Muscle of leg (tissue), 11 donors: ENCODE data around the gene MVD. TPM values are rescaled to one million over a fixed set of nuclear protein-coding genes. Genes with fewer than 3 reads are reported as not detected.
A peak's percentile ranks its signal among the peaks of the same experiment; 100 is the strongest.

Experiments used
- DNase-seq: peaks from one replicate; pipeline ENCODE4 v3.0.0; 2013
- H3K27ac ChIP-seq: one replicate; pipeline ENCODE4 v1.5.1; 2013; ENCODE audit warnings: mild to moderate bottlenecking, low read length, control low read depth
- H3K27me3 ChIP-seq: one replicate; pipeline ENCODE4 v1.6.1; 2013; ENCODE audit warnings: low read length; ENCODE audit not compliant: control insufficient read depth, insufficient read depth
- H3K36me3 ChIP-seq: one replicate; pipeline ENCODE4 v1.6.1; 2013; ENCODE audit warnings: low read length; ENCODE audit not compliant: control insufficient read depth, insufficient read depth
- H3K4me1 ChIP-seq: one replicate; pipeline ENCODE4 v1.6.1; 2013; ENCODE audit warnings: low read length; ENCODE audit not compliant: control insufficient read depth, insufficient read depth
- H3K4me3 ChIP-seq: one replicate; pipeline ENCODE4 v1.5.1; 2013; ENCODE audit warnings: low read length, control low read depth
- H3K9me3 ChIP-seq: replicated peaks from 2 replicates; pipeline ENCODE4 v1.6.1; 2013; ENCODE audit warnings: low read depth, low read length; ENCODE audit not compliant: control insufficient read depth
- WGBS: methylation state at CpG from one replicate; pipeline ENCODE4 v1.1.5; 2013; ENCODE audit warnings: missing lambda C conversion rate; ENCODE audit not compliant: insufficient coverage; 5-methylcytosine and 5-hydroxymethylcytosine counted together
- polyA plus RNA-seq, 8 donors: library from polyadenylated mRNA; unstranded; fragments of 120-200 nt; gene quantifications; one replicate each; pipeline versions ENCODE4 v1.2.1 to v1.2.3, GENCODE V29; 2013; ENCODE audit warnings: inconsistent platforms in 1 of 8, low replicate concordance in 1 of 8; ENCODE audit not compliant: insufficient read length in 8 of 8, insufficient read depth in 1 of 8
- total RNA-seq: library from RNA; stranded (reverse); fragments of 120-200 nt; gene quantifications from one replicate; pipeline ENCODE4 v1.2.4, GENCODE V29; 2013

Gene MVD
- total and polyA plus RNA-seq, 9 donors = 26.9 to 45.2 (median 34.3) TPM

DNA sequence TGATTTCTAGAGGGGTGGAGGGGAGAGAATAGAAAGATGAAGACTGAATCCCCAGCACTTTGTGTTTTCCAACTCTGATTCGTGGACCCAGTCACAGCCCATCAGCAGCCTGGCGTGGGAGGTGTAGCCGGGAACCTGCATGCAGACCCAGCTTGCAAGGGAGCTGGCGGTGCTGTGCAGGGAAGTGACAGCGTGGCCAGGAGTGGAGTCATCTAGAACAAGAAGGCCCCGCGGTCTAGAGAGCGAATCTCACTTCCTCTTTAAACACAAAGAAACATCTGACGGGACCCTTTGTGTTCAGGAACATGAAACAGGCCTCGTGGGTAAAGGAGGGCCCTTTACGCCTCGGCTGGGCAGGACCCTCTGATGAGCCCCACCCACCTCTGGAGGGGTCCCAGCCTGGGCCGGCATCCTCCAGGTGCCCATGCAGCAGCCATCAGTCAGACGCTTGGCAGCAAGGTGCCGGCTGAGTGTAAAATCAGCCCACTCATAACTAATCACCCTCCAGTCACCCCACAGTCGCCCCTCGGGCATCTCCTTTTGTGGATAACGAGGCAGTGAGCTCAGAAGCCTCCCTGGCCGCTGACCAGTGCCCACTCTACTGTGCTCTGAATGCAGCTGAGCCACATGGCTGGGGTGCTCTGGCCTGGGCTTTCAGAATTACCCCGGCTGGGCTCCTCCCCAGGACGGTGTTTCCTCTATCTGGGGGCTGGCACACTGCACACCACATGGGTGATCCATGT, 19.0 kb upstream of the MVD start:
- Histone ChIP-seq H3K36me3 (peaks cover 3% of the 10 kb centered on the region), H3K9me3 (no peaks in the 10 kb centered on the region), H3K4me3 (no peak overlapping the region), H3K4me1 (peaks cover 27% of the 10 kb centered on the region), H3K27ac (peak overlapping the region; percentile 29), H3K27me3 (peaks cover 52% of the 10 kb centered on the region)
- 48% methylated on average over 16 of the region's 21 CpGs for WGBS
- DNase-seq = peak; percentile 73

DNA sequence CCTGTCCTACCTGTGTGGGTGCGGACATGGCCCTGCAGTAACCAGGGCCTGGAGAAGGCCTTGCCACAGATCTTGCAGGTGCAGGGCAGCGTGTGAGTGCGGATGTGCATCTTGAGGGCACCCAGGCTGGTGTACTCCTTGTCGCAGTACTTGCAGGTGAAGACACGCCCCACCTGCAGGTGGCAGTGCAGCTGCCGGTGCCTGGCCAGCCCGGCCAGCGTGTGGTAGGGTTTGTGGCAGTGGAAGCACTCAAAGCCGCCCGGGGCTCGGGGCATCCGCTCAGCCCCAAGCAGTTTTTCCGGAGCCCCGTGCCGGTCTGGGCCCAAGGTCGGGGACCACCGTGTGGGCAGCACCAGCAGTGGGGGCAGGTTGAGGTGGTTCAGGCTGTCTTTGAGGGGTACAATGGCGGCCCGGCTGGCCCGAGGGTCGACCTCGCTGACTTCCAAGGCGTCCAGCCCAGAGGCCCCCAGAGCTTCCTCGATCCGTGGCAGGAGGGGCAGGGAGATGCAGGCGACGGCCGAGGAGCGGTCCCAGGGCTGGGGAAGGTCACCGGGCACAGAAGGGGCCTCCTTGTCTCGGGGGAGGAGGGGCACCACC, 18.3 kb upstream of the MVD start:
- Histone ChIP-seq H3K4me1 (peaks cover 29% of the 10 kb centered on the region), H3K4me3 (no peak overlapping the region), H3K27me3 (peaks cover 48% of the 10 kb centered on the region), H3K9me3 (no peaks in the 10 kb centered on the region), H3K27ac (no peak overlapping the region), H3K36me3 (peaks cover 7% of the 10 kb centered on the region)
- DNase-seq = no peak
- WGBS = 48% methylated on average over 29 of the region's 31 CpGs

DNA sequence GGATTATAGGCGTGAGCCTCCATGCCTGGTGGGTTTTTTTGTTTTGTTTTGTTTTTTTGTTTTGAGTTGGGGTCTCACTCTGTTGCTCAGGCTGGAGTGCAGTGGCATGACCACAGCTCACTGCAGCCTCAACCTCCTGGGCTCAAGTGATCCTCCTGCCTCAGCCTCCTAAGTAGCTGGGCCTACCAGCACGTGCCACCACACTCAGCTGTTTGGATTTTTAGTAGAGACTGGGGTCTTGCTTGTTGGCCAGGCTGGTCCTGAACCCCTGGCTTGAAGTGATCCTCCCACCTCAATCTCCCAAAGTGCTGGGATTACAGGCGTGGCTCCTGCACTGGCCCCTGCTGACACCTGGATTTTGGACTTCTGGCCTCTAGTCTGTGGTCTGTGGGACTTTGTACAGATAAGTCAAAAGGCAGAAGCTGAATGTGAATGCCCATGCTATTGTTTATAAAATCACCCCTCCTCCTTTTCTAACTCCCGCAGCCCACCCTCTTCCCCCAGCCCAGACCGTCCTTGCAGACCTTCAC, 17.7 kb upstream of the MVD start:
- Histone ChIP-seq H3K27ac (no peak overlapping the region), H3K9me3 (no peaks in the 10 kb centered on the region), H3K4me3 (no peak overlapping the region), H3K36me3 (peaks cover 9% of the 10 kb centered on the region), H3K27me3 (peaks cover 42% of the 10 kb centered on the region), H3K4me1 (peaks cover 29% of the 10 kb centered on the region)
- 69% methylated on average over 2 of the region's 5 CpGs for WGBS
- no peak for DNase-seq

DNA sequence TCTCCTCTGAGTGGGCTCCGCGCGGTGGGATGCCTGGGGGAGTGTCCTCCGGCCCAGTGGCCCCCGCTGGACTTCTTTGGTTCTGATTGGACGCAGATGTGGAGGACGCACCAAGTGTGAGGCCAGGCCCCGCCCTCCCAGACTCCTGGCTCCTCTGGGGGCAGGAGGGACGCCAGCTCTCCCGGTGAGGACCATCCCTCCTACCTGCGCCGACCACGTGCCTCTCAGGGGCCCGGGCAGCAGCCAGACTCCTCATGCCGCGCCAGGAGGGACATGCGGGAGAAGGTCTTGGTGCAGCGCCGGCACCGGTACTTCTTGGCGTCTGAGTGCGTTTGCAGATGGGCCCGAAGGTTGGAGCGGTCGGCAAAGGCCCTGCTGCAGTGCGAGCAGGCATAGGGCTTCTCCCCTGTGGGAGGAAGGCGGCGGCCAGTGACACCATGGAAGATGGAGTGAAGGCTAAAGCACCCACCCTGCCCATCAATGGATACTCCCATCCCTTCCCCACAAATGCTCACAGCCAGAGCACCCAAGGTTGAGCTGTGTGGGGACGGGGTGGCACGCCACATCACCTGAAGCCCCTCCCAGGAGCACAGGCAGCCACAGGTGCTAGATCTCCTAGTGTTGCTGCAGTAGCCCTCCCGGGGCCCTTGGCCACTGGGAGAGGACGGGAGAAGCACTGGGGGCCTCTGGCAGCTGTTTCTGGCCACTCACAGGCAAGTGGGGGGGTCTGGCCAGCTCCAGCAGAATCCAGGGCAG, 15.5 kb upstream of the MVD start:
- DNase-seq = no peak
- Histone ChIP-seq H3K27ac (no peak overlapping the region), H3K4me3 (no peak overlapping the region), H3K9me3 (no peaks in the 10 kb centered on the region), H3K4me1 (peaks cover 40% of the 10 kb centered on the region), H3K27me3 (peaks cover 21% of the 10 kb centered on the region), H3K36me3 (peaks cover 9% of the 10 kb centered on the region)
- WGBS = 30% methylated on average over 26 of the region's 32 CpGs

GRCh38 chr16:88677721-88678120, 14.8 kb upstream of the MVD start:
- DNase-seq = no peak
- H3K27ac ChIP-seq = no peak overlapping the region
- WGBS = 52% methylated on average over 7 of the region's 13 CpGs
- H3K4me3 ChIP-seq = no peak overlapping the region
- H3K9me3 ChIP-seq = no peaks in the 10 kb centered on the region
- H3K4me1 ChIP-seq = peaks cover 47% of the 10 kb centered on the region
- H3K27me3 ChIP-seq = peaks cover 21% of the 10 kb centered on the region
- peaks cover 9% of the 10 kb centered on the region for H3K36me3 ChIP-seq

DNA sequence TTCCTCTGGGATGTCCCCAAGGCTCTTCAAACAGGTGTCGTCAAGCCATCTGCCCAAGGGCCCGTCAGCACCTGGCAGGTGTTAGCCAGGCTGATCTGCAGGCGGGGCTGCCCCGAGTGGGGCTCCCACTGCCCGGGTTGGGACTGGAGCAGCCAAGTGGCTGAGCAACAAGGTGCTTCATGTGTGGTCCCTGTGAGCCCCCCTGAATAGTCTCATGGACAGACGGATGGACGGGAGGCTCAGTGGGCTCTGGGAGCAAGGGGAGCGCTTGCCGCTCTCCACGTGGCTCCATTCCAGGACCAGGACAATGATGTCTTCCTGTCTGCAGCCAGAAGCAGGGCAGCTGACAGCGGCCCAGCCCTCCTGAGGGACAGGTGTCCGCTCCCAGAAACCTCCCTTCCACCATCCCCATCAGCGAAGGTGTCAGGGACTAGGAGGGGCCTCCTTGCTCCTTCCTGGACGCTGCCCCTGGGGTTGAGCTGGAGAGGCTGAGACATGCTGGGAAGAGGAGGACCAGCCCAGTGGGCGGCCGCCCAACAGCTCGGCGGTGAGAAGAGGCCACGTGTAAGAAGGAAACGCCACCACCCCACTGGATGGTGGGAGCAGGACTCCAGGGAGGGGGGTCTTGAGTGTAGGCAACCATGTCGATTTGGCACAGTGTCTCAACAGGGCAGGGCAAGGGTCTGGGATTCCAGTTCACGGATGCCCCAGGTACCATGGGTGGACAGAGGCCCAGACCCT, 13.8 kb upstream of the MVD start:
- 69% methylated on average over 19 of the region's 22 CpGs for WGBS
- Histone ChIP-seq H3K4me1 (peaks cover 51% of the 10 kb centered on the region), H3K4me3 (no peak overlapping the region), H3K27me3 (peaks cover 15% of the 10 kb centered on the region), H3K36me3 (peaks cover 12% of the 10 kb centered on the region), H3K27ac (no peak overlapping the region), H3K9me3 (no peaks in the 10 kb centered on the region)
- DNase-seq = no peak

DNA sequence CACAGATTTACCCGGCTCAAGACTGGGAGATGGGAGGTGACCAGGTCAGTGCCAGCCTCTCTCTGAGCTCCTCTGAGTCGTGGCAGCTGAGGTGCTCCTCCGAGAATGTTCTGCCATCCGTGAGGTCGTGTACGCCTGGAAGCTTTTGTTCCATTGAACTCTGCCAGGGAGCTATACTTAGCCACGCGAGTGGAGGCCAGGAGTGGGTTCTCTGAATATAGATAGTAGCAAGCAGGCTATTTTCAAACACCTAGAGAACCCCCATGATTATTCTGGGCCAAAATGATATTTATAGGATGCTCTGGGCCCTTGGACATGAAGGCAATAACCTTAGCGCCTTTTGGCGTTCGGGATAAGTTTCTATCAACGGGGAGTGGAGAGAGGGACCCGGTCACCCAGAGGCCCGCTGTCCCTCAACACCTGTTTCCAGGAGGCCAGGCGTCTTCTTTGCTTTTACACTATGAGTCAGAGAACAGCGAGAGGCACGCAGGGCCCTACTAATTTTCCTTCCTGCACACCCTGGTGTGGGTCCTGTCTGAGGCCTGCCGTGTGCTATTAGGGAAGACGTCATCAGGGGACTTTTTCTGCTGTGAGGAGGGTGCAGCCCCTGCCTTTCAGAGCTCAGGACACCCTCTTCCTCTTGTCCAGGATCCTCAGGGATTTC, 11.0 kb upstream of the MVD start:
- Histone ChIP-seq H3K4me1 (peaks cover 51% of the 10 kb centered on the region), H3K27ac (peak overlapping the region; percentile 82)
- peak; percentile 51 for DNase-seq

DNA sequence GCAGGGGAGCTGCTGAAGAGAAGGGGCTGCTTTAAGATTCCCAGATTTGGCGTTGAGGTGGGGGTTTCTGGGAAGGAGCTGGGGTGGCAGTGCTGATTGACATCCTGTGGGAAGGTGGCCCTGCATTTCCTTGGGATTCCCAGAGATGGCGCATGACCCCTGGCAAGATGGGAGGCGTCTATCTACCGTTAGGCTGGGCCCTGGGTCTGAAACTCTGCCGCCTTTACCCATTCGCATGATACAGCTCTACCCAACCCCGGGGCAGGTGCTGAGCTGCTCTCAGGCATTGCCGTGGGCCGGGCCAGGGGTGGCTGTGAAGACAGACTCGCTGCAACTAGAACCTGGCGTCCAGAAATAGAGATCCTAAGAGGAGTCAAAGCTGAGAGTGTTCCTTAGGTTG, 9.9 kb upstream of the MVD start:
- peaks cover 14% of the 10 kb centered on the region for H3K36me3 ChIP-seq
- no peaks in the 10 kb centered on the region for H3K27me3 ChIP-seq
- H3K4me1 ChIP-seq = peaks cover 48% of the 10 kb centered on the region
- no peak overlapping the region for H3K4me3 ChIP-seq
- WGBS = 22% methylated on average over 4 of the region's 11 CpGs
- no peak for DNase-seq
- no peaks in the 10 kb centered on the region for H3K9me3 ChIP-seq
- peak overlapping the region; percentile 74 for H3K27ac ChIP-seq

More for the DNA sequence above, 11.0 kb upstream of the MVD start:
- Histone ChIP-seq H3K27me3 (peaks cover 9% of the 10 kb centered on the region), H3K9me3 (no peaks in the 10 kb centered on the region), H3K36me3 (peaks cover 12% of the 10 kb centered on the region), H3K4me3 (no peak overlapping the region)
- WGBS = 90% methylated on average over 13 of the region's 19 CpGs

GRCh38 chr16:88671806-88672205, 8.9 kb upstream of the MVD start:
- Histone ChIP-seq H3K9me3 (no peaks in the 10 kb centered on the region), H3K4me3 (no peak overlapping the region), H3K36me3 (peaks cover 16% of the 10 kb centered on the region), H3K27ac (no peak overlapping the region), H3K4me1 (peaks cover 46% of the 10 kb centered on the region), H3K27me3 (no peaks in the 10 kb centered on the region)
- DNase-seq = no peak
- WGBS = 89% methylated on average over 23 of the region's 23 CpGs
